GM12875 (cell line): ENCODE data around the gene SIGLEC12.

Experiments
- H3K4me3 ChIP-seq: one replicate; pipeline ENCODE4 v1.5.1; 2011; ENCODE audit warnings: low read depth, low read length, control low read depth
- TF ChIP-seq, protein P1 (sequence below): IDR thresholded peaks from 2 replicates; pipeline ENCODE4 v1.5.1; 2011; ENCODE audit warnings: low read depth, mild to moderate bottlenecking, control low read depth, inconsistent platforms, low read length, moderate library complexity, borderline replicate concordance; ENCODE audit not compliant: insufficient read depth

SIGLEC12 gene

DNA sequence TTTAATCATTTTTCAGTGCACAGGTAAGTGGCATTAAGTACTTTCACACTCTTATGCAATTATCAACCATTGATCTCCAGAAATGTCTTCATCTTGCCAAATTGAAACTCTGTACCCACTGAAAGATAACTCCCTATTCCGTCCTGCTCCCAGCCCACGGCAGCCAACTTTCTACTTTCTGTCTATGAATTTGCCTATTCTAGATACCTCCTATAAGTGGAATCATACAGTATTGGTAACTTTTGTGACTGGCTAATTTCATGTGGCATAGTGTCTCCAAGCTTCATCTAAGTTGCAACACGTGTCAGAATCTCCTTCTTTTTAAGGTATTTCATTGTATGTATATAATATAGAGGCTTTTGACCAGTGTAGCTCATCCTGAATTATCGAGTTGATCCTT is 29.0 kb downstream of the SIGLEC12 start:
- TF ChIP-seq, protein P1, sequence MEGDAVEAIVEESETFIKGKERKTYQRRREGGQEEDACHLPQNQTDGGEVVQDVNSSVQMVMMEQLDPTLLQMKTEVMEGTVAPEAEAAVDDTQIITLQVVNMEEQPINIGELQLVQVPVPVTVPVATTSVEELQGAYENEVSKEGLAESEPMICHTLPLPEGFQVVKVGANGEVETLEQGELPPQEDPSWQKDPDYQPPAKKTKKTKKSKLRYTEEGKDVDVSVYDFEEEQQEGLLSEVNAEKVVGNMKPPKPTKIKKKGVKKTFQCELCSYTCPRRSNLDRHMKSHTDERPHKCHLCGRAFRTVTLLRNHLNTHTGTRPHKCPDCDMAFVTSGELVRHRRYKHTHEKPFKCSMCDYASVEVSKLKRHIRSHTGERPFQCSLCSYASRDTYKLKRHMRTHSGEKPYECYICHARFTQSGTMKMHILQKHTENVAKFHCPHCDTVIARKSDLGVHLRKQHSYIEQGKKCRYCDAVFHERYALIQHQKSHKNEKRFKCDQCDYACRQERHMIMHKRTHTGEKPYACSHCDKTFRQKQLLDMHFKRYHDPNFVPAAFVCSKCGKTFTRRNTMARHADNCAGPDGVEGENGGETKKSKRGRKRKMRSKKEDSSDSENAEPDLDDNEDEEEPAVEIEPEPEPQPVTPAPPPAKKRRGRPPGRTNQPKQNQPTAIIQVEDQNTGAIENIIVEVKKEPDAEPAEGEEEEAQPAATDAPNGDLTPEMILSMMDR: no peak
- no peak overlapping the region for H3K4me3 ChIP-seq

GRCh38 chr19:51471527-51471926 is 30.1 kb downstream of the SIGLEC12 start:
- H3K4me3 ChIP-seq: no peak overlapping the region
- TF ChIP-seq, protein P1: no peak

- H3K4me3 ChIP-seq: no peak overlapping the region
- TF ChIP-seq, protein P1: no peak
Observed at GRCh38 chr19:51470966-51471365, 30.6 kb downstream of the SIGLEC12 start.

DNA sequence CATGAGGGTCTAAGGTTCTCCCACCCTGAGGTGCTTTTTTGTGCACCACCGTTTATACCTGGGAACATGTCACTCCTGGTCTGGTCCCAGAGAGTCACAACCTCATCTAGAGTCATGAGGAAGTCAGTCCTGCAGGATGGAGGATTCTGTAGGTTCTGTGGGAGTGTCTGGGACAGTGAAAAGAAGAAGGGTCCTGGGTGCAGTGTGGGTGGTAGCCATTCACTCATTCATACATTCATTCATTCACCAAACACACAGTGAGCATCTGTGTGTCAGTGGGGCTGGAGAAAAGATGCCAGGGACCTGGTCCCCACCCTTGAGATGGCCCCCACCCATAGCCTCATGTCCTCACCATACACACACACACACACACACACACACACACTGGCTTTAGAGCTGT is 32.0 kb downstream of the SIGLEC12 start:
- TF ChIP-seq, protein P1: no peak

GRCh38 chr19:51469162-51469561 is 32.4 kb downstream of the SIGLEC12 start:
- no peak overlapping the region for H3K4me3 ChIP-seq
- TF ChIP-seq, protein P1: no peak

More for the DNA sequence above, 32.0 kb downstream of the SIGLEC12 start:
- no peak overlapping the region for H3K4me3 ChIP-seq

DNA sequence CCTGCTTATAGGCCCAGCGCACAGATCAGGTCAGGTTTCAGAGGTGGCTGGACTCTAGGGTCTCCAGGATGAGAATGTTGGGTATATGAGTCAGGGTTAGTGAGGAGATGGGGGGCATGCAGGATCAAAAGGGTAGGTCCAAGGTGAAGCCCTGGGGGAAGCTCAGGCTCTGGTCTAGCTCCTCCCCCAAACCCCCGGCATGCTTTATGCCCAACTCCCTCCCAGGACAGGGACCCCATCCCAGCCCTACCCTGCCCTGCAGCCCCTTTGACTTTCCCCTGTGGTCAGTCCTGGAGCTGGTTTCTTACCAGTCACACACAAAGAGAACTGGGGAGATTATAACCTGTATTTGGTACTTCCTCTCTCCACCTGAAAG is 33.1 kb downstream of the SIGLEC12 start:
- no peak overlapping the region for H3K4me3 ChIP-seq
- TF ChIP-seq, protein P1: no peak

GRCh38 chr19:51467864-51468544 is 33.6 kb downstream of the SIGLEC12 start:
- TF ChIP-seq, protein P1: no peak
- H3K4me3 ChIP-seq: no peak overlapping the region
